GM10847 (cell line): ENCODE data around the gene OCEL1.
A peak's percentile ranks its signal among the peaks of the same experiment; 100 is the strongest.

Experiments
- POLR2A ChIP-seq: IDR thresholded peaks from 2 replicates; pipeline ENCODE4 v1.6.1; 2011; ENCODE audit not compliant: insufficient read length; ENCODE audit errors: extremely low read depth

OCEL1 gene

GRCh38 chr19:17205237-17206140 lies 20.5 kb upstream of the OCEL1 start:
- TF ChIP-seq POLR2A = no peak

- no peak for TF ChIP-seq POLR2A
Measured at GRCh38 chr19:17206736-17207581, 19.1 kb upstream of the OCEL1 start.

DNA sequence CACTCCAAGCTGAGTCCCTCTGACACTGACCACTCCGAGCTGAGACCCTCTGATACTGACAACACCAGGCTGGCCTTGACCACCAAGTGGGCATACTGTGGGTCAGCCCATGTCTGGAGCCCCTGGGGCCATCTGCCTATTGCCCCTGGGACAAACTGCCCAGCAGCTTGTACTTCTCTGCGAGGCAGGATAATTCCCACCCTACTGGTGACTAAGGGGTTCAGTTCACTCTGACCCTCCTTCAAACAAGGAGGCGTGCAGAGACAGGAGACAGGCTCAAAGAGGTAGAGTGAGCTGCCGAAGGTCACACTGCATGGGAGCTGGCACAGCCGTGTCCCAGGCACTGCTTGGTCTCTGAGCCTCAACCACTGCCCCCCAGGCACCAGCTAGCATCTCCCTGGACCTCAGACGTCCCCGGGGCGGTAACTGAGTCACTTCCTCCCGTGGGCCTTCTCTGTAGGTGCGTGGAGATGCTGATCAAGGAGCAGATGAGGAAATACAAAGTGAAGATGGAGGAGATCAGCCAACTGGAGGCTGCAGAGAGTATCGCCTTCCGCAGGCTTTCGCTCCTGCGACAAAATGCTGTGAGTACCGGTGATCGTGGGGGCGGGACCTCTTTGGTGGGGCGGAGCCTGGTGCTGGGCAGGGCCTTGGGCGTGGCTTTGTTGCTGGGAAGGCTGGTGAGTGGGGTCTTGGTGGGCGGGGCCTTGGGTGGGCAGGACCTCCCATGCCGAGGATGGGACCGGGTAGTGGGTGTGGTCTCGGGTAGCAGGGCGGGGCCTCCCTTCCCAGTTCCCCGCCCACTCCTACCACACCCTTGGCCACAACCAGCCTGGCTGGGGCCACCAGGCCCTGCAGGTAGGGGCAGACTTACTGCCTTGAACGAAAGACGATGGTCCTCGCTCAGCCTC lies 16.6 kb upstream of the OCEL1 start:
- no peak for TF ChIP-seq POLR2A

DNA sequence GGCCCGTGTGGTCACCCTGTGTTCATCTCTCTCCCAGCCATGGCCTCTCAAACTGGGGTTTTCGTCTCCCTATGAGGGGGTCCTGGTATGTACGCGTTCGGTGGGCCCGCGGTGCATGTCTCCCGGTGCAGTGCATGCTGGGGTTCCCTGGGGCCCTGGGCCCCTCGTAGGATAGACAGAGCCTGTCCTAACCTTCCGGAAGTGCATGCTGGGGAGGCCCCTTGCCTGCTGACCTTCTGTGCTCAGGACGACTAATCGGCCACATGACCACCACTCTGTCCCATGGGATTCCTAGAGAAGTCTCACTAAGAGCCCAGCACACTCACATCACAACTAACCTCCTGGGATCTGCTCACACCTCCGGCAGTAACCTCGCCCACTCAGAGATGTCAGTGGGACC lies 15.7 kb upstream of the OCEL1 start:
- no peak for TF ChIP-seq POLR2A

DNA sequence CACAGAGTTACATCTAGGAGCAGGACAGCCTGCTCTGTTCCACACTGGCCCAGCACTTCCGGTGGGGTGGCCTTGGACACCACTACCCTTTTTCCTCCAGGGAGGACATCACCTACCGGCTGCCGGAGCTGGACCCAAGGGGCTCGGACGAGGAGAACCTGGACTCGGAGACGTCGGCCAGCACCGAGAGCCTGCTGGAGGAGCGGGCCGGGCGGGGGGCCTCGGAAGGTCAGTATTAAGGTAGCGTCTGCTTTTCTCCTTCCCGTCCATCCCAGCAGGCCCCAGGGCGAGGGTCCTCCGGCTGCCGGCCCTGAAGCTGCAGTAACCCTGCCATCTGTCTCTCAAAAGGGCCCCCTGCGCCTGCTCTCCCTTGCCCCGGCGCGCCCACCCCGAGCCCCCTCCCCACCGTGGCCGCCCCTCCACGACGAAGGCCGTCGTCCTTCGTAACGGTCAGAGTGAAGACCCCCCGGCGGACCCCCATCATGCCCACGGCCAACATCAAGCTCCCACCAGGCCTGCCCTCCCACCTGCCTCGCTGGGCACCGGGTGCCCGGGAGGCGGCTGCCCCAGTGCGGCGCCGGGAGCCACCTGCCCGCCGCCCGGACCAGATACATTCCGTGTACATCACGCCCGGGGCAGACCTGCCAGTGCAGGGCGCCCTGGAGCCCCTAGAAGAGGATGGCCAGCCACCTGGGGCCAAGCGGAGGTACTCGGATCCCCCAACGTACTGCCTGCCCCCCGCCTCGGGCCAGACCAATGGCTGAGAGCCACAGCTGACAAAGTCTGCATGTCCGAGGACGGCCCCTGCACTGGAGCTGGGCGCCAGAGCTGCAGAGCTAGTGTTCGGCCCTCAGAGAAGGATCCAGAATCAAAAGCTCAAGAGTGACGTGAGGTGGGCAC lies 14.2 kb upstream of the OCEL1 start:
- no peak for TF ChIP-seq POLR2A

- TF ChIP-seq POLR2A = no peak
Measured at GRCh38 chr19:17213334-17213733, 12.7 kb upstream of the OCEL1 start.

GRCh38 chr19:17214508-17215126 lies 11.4 kb upstream of the OCEL1 start:
- TF ChIP-seq POLR2A = no peak

- peak; percentile 68 for TF ChIP-seq POLR2A
Measured at GRCh38 chr19:17215127-17215971, 10.7 kb upstream of the OCEL1 start, which contains the start of gene USE1. TSS of gene USE1 (plus strand) at chr19:17215357. CDS start at chr19:17215406, 49 bp downstream.

DNA sequence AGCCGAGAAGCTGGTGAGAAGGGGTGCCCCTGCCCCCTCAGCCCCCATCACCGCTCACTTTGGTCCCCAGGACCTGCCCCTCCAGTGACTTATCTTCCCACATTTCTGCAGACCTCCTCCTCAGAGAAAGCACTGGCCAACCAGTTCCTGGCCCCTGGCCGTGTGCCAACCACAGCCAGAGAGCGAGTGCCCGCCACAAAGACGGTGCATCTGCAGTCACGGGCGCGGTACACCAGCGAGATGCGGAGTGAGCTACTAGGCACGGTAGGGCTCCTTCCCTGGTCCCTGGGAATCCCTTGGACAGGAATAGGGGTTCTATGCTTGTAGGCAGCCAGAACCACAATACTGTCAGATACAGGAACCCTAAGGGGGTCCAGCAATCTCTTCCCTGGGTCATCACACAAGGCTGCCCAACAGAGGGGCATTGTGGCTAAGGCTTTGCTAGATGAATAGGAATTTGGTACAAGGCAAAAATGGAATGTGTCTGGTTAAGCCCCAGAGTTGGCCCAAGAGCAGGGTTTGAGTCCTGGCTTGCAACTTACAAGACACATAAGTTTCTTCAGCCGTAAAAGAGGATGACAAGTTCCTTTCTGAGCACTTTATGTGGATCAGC lies 9.9 kb upstream of the OCEL1 start:
- no peak for TF ChIP-seq POLR2A

DNA sequence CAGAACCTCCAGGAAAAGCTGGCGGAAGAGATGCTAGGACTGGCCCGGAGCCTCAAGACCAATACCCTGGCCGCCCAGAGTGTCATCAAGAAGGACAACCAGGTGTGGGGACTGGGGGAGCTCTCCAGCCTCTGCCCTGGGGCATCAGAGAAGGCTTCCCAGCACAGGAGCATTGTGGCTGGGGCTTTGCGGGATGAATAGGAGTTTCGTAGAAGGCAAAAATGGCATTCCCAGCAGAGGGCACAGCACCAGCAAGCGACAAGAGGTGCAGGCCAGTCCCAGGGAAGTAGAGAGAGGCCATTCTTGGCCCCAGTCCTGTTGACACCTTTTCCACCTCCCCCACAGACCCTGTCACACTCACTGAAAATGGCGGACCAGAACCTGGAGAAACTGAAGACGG lies 6.7 kb upstream of the OCEL1 start:
- no peak for TF ChIP-seq POLR2A

DNA sequence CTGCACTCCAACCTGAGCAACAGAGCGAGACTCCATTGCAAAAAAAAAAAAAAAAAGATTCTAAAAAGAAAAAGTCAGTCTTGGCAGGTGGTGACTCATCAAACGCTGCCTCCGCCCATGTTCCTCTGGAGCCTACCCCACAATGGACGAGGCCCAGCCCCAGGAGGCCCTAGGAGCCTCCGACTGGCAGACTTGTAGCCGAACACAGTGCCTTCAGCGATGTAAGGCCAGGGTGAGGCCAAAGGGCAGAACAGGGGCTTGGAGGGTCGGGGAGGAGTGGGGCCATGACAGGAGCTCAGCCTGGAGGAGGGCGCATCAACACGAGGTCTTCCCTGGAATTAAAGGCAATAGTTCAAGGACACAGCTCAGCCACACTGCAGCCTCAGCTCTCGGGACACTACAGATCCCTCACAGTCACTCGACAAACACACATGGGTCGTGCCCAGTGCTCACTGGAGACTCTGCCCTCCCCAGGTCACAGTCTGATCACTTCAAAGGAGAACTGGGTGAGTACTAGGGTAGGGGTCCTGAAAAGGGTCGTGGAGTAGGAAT lies 5.7 kb upstream of the OCEL1 start:
- TF ChIP-seq POLR2A = no peak

DNA sequence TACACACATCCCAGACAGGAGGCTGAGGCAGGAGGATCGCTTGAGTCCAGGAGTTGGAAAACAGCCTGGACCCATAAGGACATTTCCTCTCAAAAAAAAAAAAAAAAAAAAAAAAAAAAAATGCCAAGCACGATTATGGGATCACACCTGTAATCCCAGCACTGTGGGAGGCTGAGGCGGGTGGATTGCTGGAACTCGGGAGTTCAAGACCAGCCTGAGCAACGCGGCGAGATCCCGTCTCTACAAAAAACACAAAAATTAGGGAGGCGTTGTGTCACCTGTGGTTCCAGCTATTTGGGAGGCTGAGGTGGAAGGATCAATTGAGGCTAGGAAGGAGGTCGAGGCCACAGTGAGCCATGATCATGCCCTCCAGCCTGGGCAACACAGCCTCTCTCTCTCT lies 973 bp upstream of the OCEL1 start:
- TF ChIP-seq POLR2A = no peak

GRCh38 chr19:17227798-17228367 lies 1.9 kb downstream of the OCEL1 start:
- TF ChIP-seq POLR2A = no peak
